H9 (cell line): ENCODE data around the gene CLCNKB. TPM values are rescaled to one million over a fixed set of nuclear protein-coding genes. Genes with fewer than 3 reads are reported as not detected.

Experiments
- DNase-seq: peaks from one replicate; pipeline ENCODE4 v3.0.0-alpha.2; 2017
- H2AFZ ChIP-seq: one replicate; pipeline ENCODE4 v1.6.1; 2013; ENCODE audit warnings: mild to moderate bottlenecking, low read length, control low read depth, moderate library complexity
- H2AK5ac ChIP-seq: 2 replicates; pipeline ENCODE4 v1.6.1; 2013; ENCODE audit warnings: low read length, control low read depth, mixed read lengths; ENCODE audit not compliant: insufficient read length
- H2BK120ac ChIP-seq: one replicate; pipeline ENCODE4 v1.6.1; 2013; ENCODE audit warnings: low read depth, mild to moderate bottlenecking, low read length, control low read depth, inconsistent platforms; ENCODE audit not compliant: poor library complexity, severe bottlenecking
- H2BK12ac ChIP-seq: 2 replicates; pipeline ENCODE4 v1.6.1; 2013; ENCODE audit warnings: low read length, control low read depth, mixed read lengths, low read depth; ENCODE audit not compliant: insufficient read length
- H2BK15ac ChIP-seq: 2 replicates; pipeline ENCODE4 v1.6.1; 2013; ENCODE audit warnings: low read depth, low read length, control low read depth
- H2BK20ac ChIP-seq: one replicate; pipeline ENCODE4 v1.6.1; 2013; ENCODE audit warnings: low read depth, mild to moderate bottlenecking, low read length, control low read depth, inconsistent platforms; ENCODE audit not compliant: poor library complexity, severe bottlenecking
- H2BK5ac ChIP-seq: 2 replicates; pipeline ENCODE4 v1.6.1; 2013; ENCODE audit warnings: low read length, control low read depth, mixed read lengths; ENCODE audit not compliant: insufficient read length
- H3K14ac ChIP-seq: 2 replicates; pipeline ENCODE4 v1.6.1; 2013; ENCODE audit warnings: low read length, control low read depth; ENCODE audit not compliant: insufficient read depth
- H3K18ac ChIP-seq: 2 replicates; pipeline ENCODE4 v1.6.1; 2013; ENCODE audit warnings: low read depth, mild to moderate bottlenecking, mixed read lengths, low read length, control low read depth; ENCODE audit not compliant: insufficient read length
- H3K23ac ChIP-seq: 2 replicates; pipeline ENCODE4 v1.6.1; 2013; ENCODE audit warnings: low read length, control low read depth, mixed read lengths, low read depth; ENCODE audit not compliant: insufficient read length
- H3K23me2 ChIP-seq: 2 replicates; pipeline ENCODE4 v1.6.1; 2013; ENCODE audit warnings: low read depth, mild to moderate bottlenecking, mixed read lengths, low read length, control low read depth; ENCODE audit not compliant: insufficient read length, poor library complexity, severe bottlenecking
- H3K27ac ChIP-seq: 2 replicates; pipeline ENCODE4 v1.5.1; 2013; ENCODE audit warnings: low read length, control low read depth, mixed read lengths, low read depth; ENCODE audit not compliant: insufficient read length
- H3K27me3 ChIP-seq: 2 replicates; pipeline ENCODE4 v1.6.1; 2013; ENCODE audit warnings: low read length, control low read depth, inconsistent platforms; ENCODE audit not compliant: insufficient read depth
- H3K4ac ChIP-seq: 2 replicates; pipeline ENCODE4 v1.6.1; 2013; ENCODE audit warnings: low read depth, mild to moderate bottlenecking, control low read depth, inconsistent platforms, low read length, moderate library complexity
- H3K4me1 ChIP-seq: 2 replicates; pipeline ENCODE4 v1.6.1; 2013; ENCODE audit warnings: low read length, control low read depth, inconsistent platforms; ENCODE audit not compliant: insufficient read depth
- H3K4me2 ChIP-seq: 2 replicates; pipeline ENCODE4 v1.6.1; 2013; ENCODE audit warnings: low read length, control low read depth, mixed read lengths; ENCODE audit not compliant: insufficient read length, insufficient read depth
- H3K56ac ChIP-seq: 2 replicates; pipeline ENCODE4 v1.6.1; 2013; ENCODE audit warnings: low read depth, mild to moderate bottlenecking, mixed read lengths, low read length, control low read depth; ENCODE audit not compliant: insufficient read length
- H3K79me1 ChIP-seq: 2 replicates; pipeline ENCODE4 v1.6.1; 2013; ENCODE audit warnings: low read depth, mild to moderate bottlenecking, moderate library complexity, low read length, control low read depth, inconsistent platforms; ENCODE audit not compliant: insufficient read depth, poor library complexity, severe bottlenecking
- H3K79me2 ChIP-seq: 2 replicates; pipeline ENCODE4 v1.6.1; 2013; ENCODE audit warnings: low read length, control low read depth, inconsistent platforms; ENCODE audit not compliant: insufficient read depth
- H3K9ac ChIP-seq: 2 replicates; pipeline ENCODE4 v1.6.1; 2013; ENCODE audit warnings: low read length, control low read depth, mixed read lengths; ENCODE audit not compliant: insufficient read length; ENCODE audit errors: extremely low read depth
- H3K9me3 ChIP-seq: one replicate; pipeline ENCODE4 v1.6.1; 2013; ENCODE audit warnings: low read depth, low read length, inconsistent platforms; ENCODE audit not compliant: control insufficient read depth
- H3T11ph ChIP-seq: one replicate; pipeline ENCODE4 v1.6.1; 2013; ENCODE audit warnings: mild to moderate bottlenecking, low read length, control low read depth, inconsistent platforms
- H4K20me1 ChIP-seq: one replicate; pipeline ENCODE4 v1.6.1; 2013; ENCODE audit not compliant: control insufficient read depth, insufficient read length, insufficient read depth
- H4K5ac ChIP-seq: 2 replicates; pipeline ENCODE4 v1.6.1; 2013; ENCODE audit warnings: low read depth, mild to moderate bottlenecking, mixed read lengths, low read length, control low read depth; ENCODE audit not compliant: insufficient read length
- H4K8ac ChIP-seq: replicated peaks from 2 replicates; pipeline ENCODE4 v1.6.1; 2013; ENCODE audit warnings: low read length, control low read depth, mixed read lengths, low read depth; ENCODE audit not compliant: insufficient read length
- H4K91ac ChIP-seq: 2 replicates; pipeline ENCODE4 v1.6.1; 2013; ENCODE audit warnings: low read depth, mild to moderate bottlenecking, moderate library complexity, mixed read lengths, low read length, control low read depth; ENCODE audit not compliant: insufficient read length
- H3K27ac Mint-ChIP-seq, 3 experiments: 2 replicates in 2 of 3; 3 replicates in 1 of 3; pipeline ENCODE4 v1.8.0; 2020 to 2021; ENCODE audit warnings: mixed read lengths in 3 of 3, mild to moderate bottlenecking in 1 of 3, moderate library complexity in 1 of 3
- H3K27me3 Mint-ChIP-seq: 2 replicates; pipeline ENCODE4 v1.8.0; 2021; ENCODE audit warnings: low read depth, mild to moderate bottlenecking, moderate library complexity, mixed read lengths
- H3K36me3 Mint-ChIP-seq, 3 experiments: 2 replicates in 2 of 3; 3 replicates in 1 of 3; pipeline ENCODE4 v1.8.0; 2020 to 2021; ENCODE audit warnings: low read depth in 3 of 3, mixed read lengths in 3 of 3; ENCODE audit not compliant: insufficient read depth in 1 of 3
- H3K4me1 Mint-ChIP-seq, 2 experiments: 2 replicates each; pipeline ENCODE4 v1.8.0; 2020; ENCODE audit warnings: mixed read lengths in 2 of 2
- H3K4me3 Mint-ChIP-seq, 2 experiments: 2 replicates in 1 of 2; 3 replicates in 1 of 2; pipeline ENCODE4 v1.8.0; 2020 to 2021; ENCODE audit warnings: mild to moderate bottlenecking in 2 of 2, mixed read lengths in 2 of 2, moderate library complexity in 1 of 2
- H3K9me3 Mint-ChIP-seq, 2 experiments: 2 replicates in 1 of 2; 3 replicates in 1 of 2; pipeline ENCODE4 v1.8.0; 2020; ENCODE audit warnings: mild to moderate bottlenecking in 2 of 2, mixed read lengths in 2 of 2, moderate library complexity in 1 of 2
- CTCF ChIP-seq: fragments of 200-600 bp; sonication (generic); conservative IDR thresholded peaks from 3 replicates; pipeline ENCODE4 v1.8.0; 2021; ENCODE audit warnings: antibody characterized with exemption, mild to moderate bottlenecking
- WGBS: extraction: QIAGEN DNeasy Blood & Tissue Kit; methylation state at CpG from one replicate; pipeline ENCODE4 v1.1.7; 2013; ENCODE audit warnings: missing lambda C conversion rate, low lambda C conversion rate, mixed read lengths; ENCODE audit not compliant: insufficient read length; ENCODE audit errors: extremely low coverage; 5-methylcytosine and 5-hydroxymethylcytosine counted together
- total RNA-seq: library from RNA; stranded (reverse); gene quantifications from 2 replicates; pipeline ENCODE4 v1.2.1, GENCODE V29; 2021

The CLCNKB gene
- total RNA-seq, 1 experiment from 2014 or later, result 1.7 TPM

GRCh38 chr1:16023050-16023653, 20.4 kb upstream of the CLCNKB start:
- no peak overlapping the region for H2BK20ac ChIP-seq
- no peak overlapping the region for H3K27ac ChIP-seq
- H3K9me3 ChIP-seq, result no peaks in the 10 kb centered on the region
- H3K23me2 ChIP-seq, result peaks cover 3% of the 10 kb centered on the region
- no peak overlapping the region for H3K56ac ChIP-seq
- H3K23ac ChIP-seq, result no peak overlapping the region
- H2BK120ac ChIP-seq, result no peak overlapping the region
- no peak overlapping the region for H3K9ac ChIP-seq
- H3K79me1 ChIP-seq, result no peaks in the 10 kb centered on the region
- H4K8ac ChIP-seq, result no peak overlapping the region
- Mint-ChIP-seq H3K27ac (no peak overlapping the region), H3K4me1 (peaks cover 10 to 23% of the 10 kb centered on the region in 2 experiments; a peak in 3 of 4 replicates), H3K4me3 (no peak overlapping the region), H3K9me3 (peaks cover 0 to 2% of the 10 kb centered on the region in 2 experiments; a peak in 1 of 5 replicates), H3K36me3 (no peaks in the 10 kb centered on the region), H3K27me3 (peaks cover 67% of the 10 kb centered on the region)
- no peak overlapping the region for H2AFZ ChIP-seq
- no peak overlapping the region for H2BK12ac ChIP-seq
- no peak overlapping the region for H3K4me2 ChIP-seq
- DNase-seq, result no peak
- WGBS, result no CpG with 5 or more reads among the region's 7 CpGs
- H2AK5ac ChIP-seq, result no peak overlapping the region
- H3K4ac ChIP-seq, result no peak overlapping the region
- H4K91ac ChIP-seq, result no peak overlapping the region
- H3T11ph ChIP-seq, result no peak overlapping the region
- no peaks in the 10 kb centered on the region for H3K4me1 ChIP-seq
- TF ChIP-seq CTCF, result no peak
- no peaks in the 10 kb centered on the region for H4K20me1 ChIP-seq
- no peaks in the 10 kb centered on the region for H3K79me2 ChIP-seq
- H4K5ac ChIP-seq, result no peak overlapping the region
- H3K27me3 ChIP-seq, result no peaks in the 10 kb centered on the region
- no peak overlapping the region; the same call in 1 of the 2 replicates for H3K14ac ChIP-seq
- no peak overlapping the region for H3K18ac ChIP-seq
- H2BK5ac ChIP-seq, result no peak overlapping the region
- H2BK15ac ChIP-seq, result no peak overlapping the region
